ENCODE data around the gene BRD7.

BRD7 gene

DNA sequence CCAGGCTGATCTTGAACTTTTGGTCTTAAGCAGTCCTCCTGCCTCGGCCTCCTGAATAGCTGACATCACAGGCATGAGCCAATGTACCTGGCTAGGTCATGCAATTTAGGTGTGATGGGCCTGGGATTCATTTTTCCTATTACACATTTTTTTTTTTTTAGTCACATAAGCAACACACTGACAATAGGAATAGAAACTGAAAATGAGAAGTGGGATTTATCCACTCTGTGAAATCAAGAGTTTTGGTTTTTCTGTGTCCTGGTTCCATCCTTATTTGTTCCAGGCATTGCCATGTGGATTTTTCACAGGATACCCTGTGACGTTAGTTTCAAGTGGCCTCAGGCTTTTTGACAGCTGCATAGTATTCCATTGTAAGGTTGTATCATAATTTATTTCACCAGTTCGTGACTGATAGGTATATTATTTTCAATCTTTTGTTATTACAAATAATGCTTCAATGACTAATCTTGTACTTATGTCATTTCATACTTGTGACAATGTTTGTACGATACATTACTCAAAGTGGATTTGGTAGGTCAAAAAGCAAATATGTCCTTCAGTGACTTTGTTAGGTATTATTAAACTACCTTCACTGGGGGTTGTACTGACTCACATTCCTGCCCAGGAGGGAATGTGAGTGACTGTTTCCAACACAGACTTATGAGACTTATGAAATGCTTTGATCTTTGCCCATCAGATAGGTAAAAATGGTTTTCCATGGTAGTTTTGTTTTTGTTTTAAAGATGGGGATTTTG, 91.8 kb downstream of the BRD7 start:
- H3K27ac ChIP-seq = no peak overlapping the region
- no peak overlapping the region for H3K4me3 ChIP-seq (ENCODE audit: low read depth, low read length)
- H3K36me3 ChIP-seq (replicated peaks) = no peaks in the 10 kb centered on the region
- TF ChIP-seq, protein P1, sequence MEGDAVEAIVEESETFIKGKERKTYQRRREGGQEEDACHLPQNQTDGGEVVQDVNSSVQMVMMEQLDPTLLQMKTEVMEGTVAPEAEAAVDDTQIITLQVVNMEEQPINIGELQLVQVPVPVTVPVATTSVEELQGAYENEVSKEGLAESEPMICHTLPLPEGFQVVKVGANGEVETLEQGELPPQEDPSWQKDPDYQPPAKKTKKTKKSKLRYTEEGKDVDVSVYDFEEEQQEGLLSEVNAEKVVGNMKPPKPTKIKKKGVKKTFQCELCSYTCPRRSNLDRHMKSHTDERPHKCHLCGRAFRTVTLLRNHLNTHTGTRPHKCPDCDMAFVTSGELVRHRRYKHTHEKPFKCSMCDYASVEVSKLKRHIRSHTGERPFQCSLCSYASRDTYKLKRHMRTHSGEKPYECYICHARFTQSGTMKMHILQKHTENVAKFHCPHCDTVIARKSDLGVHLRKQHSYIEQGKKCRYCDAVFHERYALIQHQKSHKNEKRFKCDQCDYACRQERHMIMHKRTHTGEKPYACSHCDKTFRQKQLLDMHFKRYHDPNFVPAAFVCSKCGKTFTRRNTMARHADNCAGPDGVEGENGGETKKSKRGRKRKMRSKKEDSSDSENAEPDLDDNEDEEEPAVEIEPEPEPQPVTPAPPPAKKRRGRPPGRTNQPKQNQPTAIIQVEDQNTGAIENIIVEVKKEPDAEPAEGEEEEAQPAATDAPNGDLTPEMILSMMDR (IDR thresholded peaks at IDR 0.05; ENCODE audit: low read depth, low read length, missing control alignments) = no peak
- no peaks in the 10 kb centered on the region for H3K27me3 ChIP-seq (replicated peaks)
- DNase-seq = no peak
- in situ Hi-C loops (cut with HindIII; ENCODE audit: low pct_ligation_motif_present, low sequenced_read_pairs) = no loop called here

DNA sequence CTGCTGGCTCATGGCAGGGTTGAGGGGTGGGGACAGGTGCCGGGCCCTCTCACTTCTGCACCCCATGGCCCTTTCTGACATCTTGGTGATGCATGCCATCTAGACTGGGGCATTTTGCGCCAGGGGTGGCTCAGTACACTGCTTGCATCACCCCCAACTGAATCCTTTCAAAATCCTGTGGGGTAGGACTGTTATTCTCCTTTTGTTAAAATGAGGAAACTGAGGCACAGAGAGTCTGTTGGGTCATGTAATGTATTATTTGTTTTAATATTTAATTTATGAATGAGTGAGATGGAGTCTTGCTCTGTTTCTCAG, 92.5 kb downstream of the BRD7 start:
- no peaks in the 10 kb centered on the region for H3K27me3 ChIP-seq (replicated peaks)
- H3K36me3 ChIP-seq (replicated peaks) = no peaks in the 10 kb centered on the region
- in situ Hi-C loops (cut with HindIII; ENCODE audit: low pct_ligation_motif_present, low sequenced_read_pairs) = no loop called here
- H3K27ac ChIP-seq = no peak overlapping the region
- no peak for DNase-seq
- no peak overlapping the region for H3K4me3 ChIP-seq (ENCODE audit: low read depth, low read length)
- TF ChIP-seq, protein P1 (IDR thresholded peaks at IDR 0.05; ENCODE audit: low read depth, low read length, missing control alignments) = no peak

DNA sequence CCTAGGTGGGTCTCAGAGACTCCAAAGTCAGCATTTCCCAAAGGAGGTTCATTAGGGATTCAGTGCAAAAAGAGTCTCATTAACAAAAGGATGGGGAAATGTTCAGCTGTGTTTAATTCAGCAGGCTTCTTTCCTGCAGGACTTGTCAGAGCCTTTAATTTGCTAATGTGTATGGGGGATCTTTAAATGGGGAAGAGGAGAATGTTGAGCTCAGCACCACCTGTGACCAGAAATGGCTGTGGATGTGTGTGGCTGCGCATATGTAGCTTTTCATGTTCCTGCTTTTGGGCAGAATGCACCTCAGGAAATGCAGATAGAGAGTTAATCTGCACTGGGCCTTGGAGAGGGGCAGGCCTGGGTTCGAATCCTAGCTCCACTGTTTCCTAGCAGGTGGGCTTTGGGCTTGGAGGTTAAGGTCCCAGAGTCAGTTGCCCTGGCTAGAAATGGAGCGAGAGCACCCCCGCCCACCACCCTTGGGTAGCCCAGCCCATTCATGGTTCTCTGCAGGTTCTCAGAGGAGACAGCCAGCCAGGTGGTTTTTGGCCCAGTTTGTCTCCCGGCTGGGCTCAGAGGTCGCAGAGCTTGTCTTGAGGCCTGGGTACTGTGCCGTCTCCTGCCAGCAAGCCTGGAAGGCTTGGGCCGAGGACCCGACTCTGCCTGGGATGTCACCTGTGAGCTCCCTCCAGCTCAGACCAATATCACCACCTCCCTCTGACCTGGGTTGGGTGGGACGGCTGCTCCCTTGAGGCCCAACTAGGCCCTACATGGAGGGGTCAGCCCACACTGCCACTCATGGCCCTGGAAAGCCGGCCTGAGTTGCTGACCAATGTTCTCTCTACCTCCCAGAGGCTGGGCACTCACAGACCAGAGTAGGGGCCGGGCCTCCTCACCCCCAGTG, 93.1 kb downstream of the BRD7 start:
- H3K27ac ChIP-seq = no peak overlapping the region
- in situ Hi-C loops (cut with HindIII; ENCODE audit: low pct_ligation_motif_present, low sequenced_read_pairs) = no loop called here
- no peaks in the 10 kb centered on the region for H3K27me3 ChIP-seq (replicated peaks)
- TF ChIP-seq, protein P1 (IDR thresholded peaks at IDR 0.05; ENCODE audit: low read depth, low read length, missing control alignments) = no peak
- no peak overlapping the region for H3K4me3 ChIP-seq (ENCODE audit: low read depth, low read length)
- H3K36me3 ChIP-seq (replicated peaks) = no peaks in the 10 kb centered on the region
- no peak for DNase-seq

DNA sequence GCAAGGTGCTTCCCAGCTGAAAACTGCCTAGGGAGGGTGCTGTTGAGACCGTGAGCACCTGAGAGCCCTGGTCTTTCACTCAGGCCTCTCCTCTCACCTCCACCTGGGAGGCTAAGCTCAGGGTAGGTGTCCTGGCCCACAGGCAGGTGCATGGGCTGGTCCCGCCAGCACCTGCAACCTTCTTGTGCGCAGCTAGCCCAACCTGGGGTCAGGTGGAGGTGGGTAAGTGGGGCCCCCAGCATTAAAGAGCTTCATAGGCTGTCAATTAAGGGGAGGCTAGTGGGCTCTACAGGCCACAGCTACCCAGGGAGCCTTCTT, 93.7 kb downstream of the BRD7 start:
- in situ Hi-C loops (cut with HindIII; ENCODE audit: low pct_ligation_motif_present, low sequenced_read_pairs) = no loop called here
- Histone ChIP-seq H3K27ac (no peak overlapping the region), H3K4me3 (ENCODE audit: low read depth, low read length) (no peak overlapping the region), H3K36me3 (replicated peaks) (no peaks in the 10 kb centered on the region), H3K27me3 (replicated peaks) (no peaks in the 10 kb centered on the region)
- TF ChIP-seq, protein P1 (IDR thresholded peaks at IDR 0.05; ENCODE audit: low read depth, low read length, missing control alignments) = no peak
- no peak for DNase-seq

DNA sequence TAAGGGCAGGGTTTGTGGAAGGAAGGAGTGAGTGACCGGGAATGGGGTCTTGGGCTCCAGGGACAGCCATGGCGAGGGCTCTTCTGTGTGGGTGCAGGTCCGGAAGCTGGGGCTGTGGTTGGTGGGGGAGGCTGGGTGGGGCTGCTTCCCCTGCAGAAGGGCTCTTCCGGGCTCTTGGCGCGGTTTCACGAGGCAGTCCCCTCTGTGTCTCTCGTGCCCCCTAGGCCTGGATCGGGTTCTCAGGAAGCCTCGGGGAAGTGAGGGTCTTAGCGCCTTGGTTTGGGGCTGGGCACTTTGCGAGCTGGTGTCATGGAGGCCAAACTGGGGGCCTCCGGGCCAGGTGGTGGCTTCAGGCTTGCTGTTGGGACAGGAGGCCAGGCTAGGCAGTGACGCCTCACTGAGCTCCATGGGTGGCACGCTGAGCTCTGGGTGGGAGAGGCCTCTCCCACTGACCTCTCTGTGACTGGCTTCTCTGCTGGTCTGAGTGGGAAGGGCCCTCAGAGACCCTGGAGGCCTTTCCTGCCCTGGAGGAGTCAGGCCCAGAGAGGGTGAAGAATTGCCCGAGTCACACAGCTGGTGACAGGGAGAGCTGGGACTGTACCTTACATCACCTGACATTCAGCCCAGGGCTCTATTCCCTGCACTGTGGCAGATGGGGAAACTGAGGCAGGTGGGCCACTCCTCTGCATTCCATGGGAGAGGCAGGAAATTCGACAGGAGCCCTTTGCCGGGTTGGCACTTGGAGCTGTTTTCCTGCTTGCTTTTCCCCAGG, 94.3 kb downstream of the BRD7 start:
- no peaks in the 10 kb centered on the region for H3K36me3 ChIP-seq (replicated peaks)
- no peaks in the 10 kb centered on the region for H3K27me3 ChIP-seq (replicated peaks)
- H3K4me3 ChIP-seq (ENCODE audit: low read depth, low read length) = no peak overlapping the region
- no peak overlapping the region for H3K27ac ChIP-seq
- in situ Hi-C loops (cut with HindIII; ENCODE audit: low pct_ligation_motif_present, low sequenced_read_pairs) = no loop called here
- TF ChIP-seq, protein P1 (IDR thresholded peaks at IDR 0.05; ENCODE audit: low read depth, low read length, missing control alignments) = no peak
- no peak for DNase-seq

All from brain microvascular endothelial cell (primary cell).